GM12878 (cell line): ENCODE data around the gene OR5F1.

Experiments
- MLLT1 ChIP-seq: fragments of 450-650 bp; IDR thresholded peaks from 2 replicates; pipeline ENCODE4 v1.6.1; 2016; ENCODE audit warnings: mild to moderate bottlenecking
- MYC ChIP-seq: IDR thresholded peaks from 2 replicates; pipeline ENCODE4 v1.6.1; 2011; ENCODE audit warnings: mild to moderate bottlenecking, low read length, moderate library complexity, inconsistent platforms; ENCODE audit not compliant: insufficient read depth, insufficient replicate concordance, insufficient read length, severe bottlenecking
- NRF1 ChIP-seq: conservative IDR thresholded peaks from 2 replicates; pipeline ENCODE4 v1.6.1; 2011; ENCODE audit warnings: mild to moderate bottlenecking, low read depth, low read length, improper control_type of control experiment
- SMARCA5 ChIP-seq: fragments of 450-650 bp; IDR thresholded peaks from 2 replicates; pipeline ENCODE4 v1.6.1; 2017; ENCODE audit warnings: mild to moderate bottlenecking
- YY1 ChIP-seq: IDR thresholded peaks from 2 replicates; pipeline ENCODE4 v1.6.1; 2011; ENCODE audit warnings: low read depth, mild to moderate bottlenecking, low read length

- TF ChIP-seq SMARCA5 (no peak), YY1 (no peak), NRF1 (no peak), MYC (no peak), MLLT1 (no peak)
Observed at GRCh38 chr11:55949330-55949729, 45.1 kb downstream of the OR5F1 start.
